WTC11 (cell line): ENCODE measurements around the gene UPF3A. TPM values are rescaled to one million over a fixed set of nuclear protein-coding genes. Genes with fewer than 3 reads are reported as not detected.

ENCODE experiments used
- ATAC-seq: fragments of 200-7000 bp; cut with Tn5 transposase; 2 replicates; pipeline ENCODE4 v1.10.0; 2021; ENCODE audit warnings: mild to moderate bottlenecking, moderate library complexity
- CTCF ChIA-PET: fragments of 300-600 bp; sonication (Branson Sonifier 250); formaldehyde crosslinking; loops from one replicate; lab custom pipeline; 2021; ENCODE audit warnings: antibody characterized with exemption; lab: Charles Lee
- POLR2A ChIA-PET: fragments of 350-600 bp; sonication (Branson Sonifier 250); formaldehyde crosslinking; loops from one replicate; lab custom pipeline; 2021; ENCODE audit warnings: antibody characterized with exemption; lab: Charles Lee
- DNase-seq: peaks from one replicate; pipeline ENCODE4 v3.0.0; 2021; ENCODE audit warnings: low spot score
- H3K27ac Mint-ChIP-seq: 2 replicates; pipeline ENCODE4 v1.8.0; 2021; ENCODE audit warnings: mixed read lengths
- H3K27me3 Mint-ChIP-seq: 2 replicates; pipeline ENCODE4 v1.8.0; 2021; ENCODE audit warnings: low read depth, mild to moderate bottlenecking, moderate library complexity, mixed read lengths
- H3K36me3 Mint-ChIP-seq: 2 replicates; pipeline ENCODE4 v1.8.0; 2021; ENCODE audit warnings: mixed read lengths
- H3K4me1 Mint-ChIP-seq: 2 replicates; pipeline ENCODE4 v1.8.0; 2022; ENCODE audit warnings: mixed read lengths
- H3K4me3 Mint-ChIP-seq: 2 replicates; pipeline ENCODE4 v1.8.0; 2021; ENCODE audit warnings: mild to moderate bottlenecking, moderate library complexity, mixed read lengths
- H3K9me3 Mint-ChIP-seq: 2 replicates; pipeline ENCODE4 v1.8.0; 2021; ENCODE audit warnings: mixed read lengths
- ATF2 ChIP-seq: sonication (generic); formaldehyde crosslinking; IDR thresholded peaks from 2 replicates; pipeline ENCODE4 v1.8.1; 2022; ENCODE audit warnings: low read depth, missing genetic modification reagents, borderline replicate concordance
- ATF3 ChIP-seq: sonication (generic); formaldehyde crosslinking; conservative IDR thresholded peaks from 2 replicates; pipeline ENCODE4 v1.8.1; 2022; ENCODE audit warnings: mild to moderate bottlenecking, missing genetic modification reagents
- CDX4 ChIP-seq: fragments of 250-450 bp; sonication (Bioruptor Pico); IDR thresholded peaks from 2 replicates; pipeline ENCODE4 v1.9.0; 2021; ENCODE audit warnings: moderate library complexity, mild to moderate bottlenecking, inconsistent platforms, borderline replicate concordance
- CTCF ChIP-seq: fragments of 200-600 bp; IDR thresholded peaks from 2 replicates; pipeline ENCODE4 v1.8.0; 2022; ENCODE audit warnings: antibody characterized with exemption
- ELF4 ChIP-seq: sonication (generic); formaldehyde crosslinking; IDR thresholded peaks from 2 replicates; pipeline ENCODE4 v1.8.1; 2022; ENCODE audit warnings: low read depth, mild to moderate bottlenecking, moderate library complexity, missing genetic modification reagents
- EMX1 ChIP-seq: fragments of 250-450 bp; sonication (Bioruptor Pico); IDR thresholded peaks from 2 replicates; pipeline ENCODE4 v1.8.0; 2021; ENCODE audit warnings: mild to moderate bottlenecking
- GRHL2 ChIP-seq: fragments of 250-450 bp; sonication (Bioruptor Pico); IDR thresholded peaks from 2 replicates; pipeline ENCODE4 v1.8.0; 2022; ENCODE audit warnings: mild to moderate bottlenecking, moderate library complexity; ENCODE audit not compliant: insufficient replicate concordance, severe bottlenecking
- GTF2I ChIP-seq: fragments of 250-450 bp; sonication (Bioruptor Pico); conservative IDR thresholded peaks from 2 replicates; pipeline ENCODE4 v1.4.0; 2021; ENCODE audit warnings: mild to moderate bottlenecking
- HMGA2 ChIP-seq: fragments of 250-450 bp; sonication (Bioruptor Pico); IDR thresholded peaks from 2 replicates; pipeline ENCODE4 v1.4.0; 2021; ENCODE audit warnings: mild to moderate bottlenecking, moderate library complexity
- IRF1 ChIP-seq: sonication (generic); formaldehyde crosslinking; IDR thresholded peaks from 2 replicates; pipeline ENCODE4 v1.8.0; 2023; ENCODE audit warnings: missing genetic modification reagents
- MXD4 ChIP-seq: fragments of 250-450 bp; sonication (Bioruptor Pico); IDR thresholded peaks from 2 replicates; pipeline ENCODE4 v1.8.0; 2021; ENCODE audit warnings: mild to moderate bottlenecking, moderate library complexity, borderline replicate concordance
- MYBL2 ChIP-seq: sonication (generic); formaldehyde crosslinking; IDR thresholded peaks from 2 replicates; pipeline ENCODE4 v1.8.1; 2023; ENCODE audit warnings: mild to moderate bottlenecking, moderate library complexity, missing genetic modification reagents
- NR1H2 ChIP-seq: sonication (generic); formaldehyde crosslinking; IDR thresholded peaks from 2 replicates; pipeline ENCODE4 v1.9.0; 2021; ENCODE audit warnings: mild to moderate bottlenecking, moderate library complexity, missing genetic modification reagents
- NR2C2 ChIP-seq: sonication (generic); formaldehyde crosslinking; IDR thresholded peaks from 2 replicates; pipeline ENCODE4 v1.8.0; 2022; ENCODE audit warnings: mild to moderate bottlenecking, missing genetic modification reagents
- PRRX2 ChIP-seq: fragments of 250-450 bp; sonication (Bioruptor Pico); IDR thresholded peaks from 2 replicates; pipeline ENCODE4 v1.8.0; 2021; ENCODE audit warnings: mild to moderate bottlenecking
- RELA ChIP-seq: sonication (generic); formaldehyde crosslinking; IDR thresholded peaks from 2 replicates; pipeline ENCODE4 v1.8.1; 2022; ENCODE audit warnings: missing genetic modification reagents, mild to moderate bottlenecking, borderline replicate concordance
- USF1 ChIP-seq: sonication (generic); formaldehyde crosslinking; IDR thresholded peaks from 2 replicates; pipeline ENCODE4 v1.8.0; 2022; ENCODE audit warnings: mild to moderate bottlenecking, missing genetic modification reagents
- USF2 ChIP-seq: sonication (generic); formaldehyde crosslinking; IDR thresholded peaks from 2 replicates; pipeline ENCODE4 v1.8.1; 2023; ENCODE audit warnings: mild to moderate bottlenecking, missing genetic modification reagents, moderate library complexity
- ZNF317 ChIP-seq: sonication (generic); formaldehyde crosslinking; IDR thresholded peaks from 2 replicates; pipeline ENCODE4 v1.8.1; 2023; ENCODE audit warnings: low read depth, mild to moderate bottlenecking, moderate library complexity, missing genetic modification reagents, borderline replicate concordance
- total RNA-seq: library from RNA; stranded (reverse); gene quantifications from 3 replicates; pipeline ENCODE4 v1.2.3, GENCODE V29; 2021

The UPF3A gene
- total RNA-seq, 1 experiment from 2014 or later, result 71.9 TPM

GRCh38 chr13:114296902-114297301, 15.5 kb downstream of the UPF3A start:
- no peaks in the 10 kb centered on the region for H3K9me3 Mint-ChIP-seq
- no peak for ATAC-seq
- no peak overlapping the region; the same call in 1 of the 2 replicates for H3K27ac Mint-ChIP-seq
- TF ChIP-seq ATF2 (CRISPR knock-in tag) (no peak), PRRX2 (CRISPR knock-in tag) (no peak), GRHL2 (CRISPR knock-in tag) (no peak), NR1H2 (CRISPR knock-in tag) (no peak)
- no peaks in the 10 kb centered on the region for H3K27me3 Mint-ChIP-seq
- no peak for DNase-seq
- H3K36me3 Mint-ChIP-seq, result peaks cover 61% of the 10 kb centered on the region
- no peaks in the 10 kb centered on the region for H3K4me1 Mint-ChIP-seq
- CTCF ChIA-PET, result interaction anchor here (0.6 kb wide), 1 partner anchor 111 kb away, joined by 3 read pairs; no protein-coding TSS in a partner anchor
- POLR2A ChIA-PET, result no interaction called here
- no peak overlapping the region for H3K4me3 Mint-ChIP-seq

- no peak overlapping the region for H3K27ac Mint-ChIP-seq
- POLR2A ChIA-PET, result no interaction called here
Observed at GRCh38 chr13:114298866-114299265, 17.5 kb downstream of the UPF3A start.

GRCh38 chr13:114299604-114300305, 18.4 kb downstream of the UPF3A start:
- Mint-ChIP-seq H3K27me3 (no peaks in the 10 kb centered on the region), H3K36me3 (peaks cover 62% of the 10 kb centered on the region), H3K4me1 (no peaks in the 10 kb centered on the region), H3K27ac (peak overlapping the region; percentile 18; the same call in 1 of the 2 replicates), H3K4me3 (no peak overlapping the region), H3K9me3 (no peaks in the 10 kb centered on the region)
- POLR2A ChIA-PET, result no interaction called here
- no peak for DNase-seq
- ATAC-seq, result no peak
- CTCF ChIA-PET, result no interaction called here
- no peak for TF ChIP-seq MXD4 (CRISPR knock-in tag)
- TF ChIP-seq CTCF, result no peak
- no peak for TF ChIP-seq IRF1 (CRISPR knock-in tag)
- peak; percentile 42; the same call in 1 of the 2 replicates for TF ChIP-seq HMGA2 (CRISPR knock-in tag)
- no peak for TF ChIP-seq NR2C2 (CRISPR knock-in tag)
- TF ChIP-seq MYBL2 (CRISPR knock-in tag), result no peak
- TF ChIP-seq USF1 (CRISPR knock-in tag), result no peak

More at GRCh38 chr13:114298866-114299265, 17.5 kb downstream of the UPF3A start:
- H3K36me3 Mint-ChIP-seq, result peaks cover 61% of the 10 kb centered on the region
- DNase-seq, result no peak
- H3K4me3 Mint-ChIP-seq, result no peak overlapping the region
- H3K9me3 Mint-ChIP-seq, result no peaks in the 10 kb centered on the region
- TF ChIP-seq GTF2I (no peak), ZNF317 (CRISPR knock-in tag) (peak; percentile 63)
- no peak for ATAC-seq
- H3K4me1 Mint-ChIP-seq, result no peaks in the 10 kb centered on the region
- H3K27me3 Mint-ChIP-seq, result no peaks in the 10 kb centered on the region
- CTCF ChIA-PET, result no interaction called here

GRCh38 chr13:114303700-114304327, 22.4 kb downstream of the UPF3A start:
- no peak overlapping the region for H3K27ac Mint-ChIP-seq
- H3K4me3 Mint-ChIP-seq, result no peak overlapping the region
- H3K36me3 Mint-ChIP-seq, result peaks cover 58% of the 10 kb centered on the region
- no peaks in the 10 kb centered on the region for H3K9me3 Mint-ChIP-seq
- ChIA-PET CTCF (no interaction called here), POLR2A (no interaction called here)
- no peaks in the 10 kb centered on the region for H3K27me3 Mint-ChIP-seq
- no peak for DNase-seq
- H3K4me1 Mint-ChIP-seq, result no peaks in the 10 kb centered on the region
- no peak for ATAC-seq
- TF ChIP-seq USF2 (CRISPR knock-in tag), result no peak
- TF ChIP-seq RELA (CRISPR knock-in tag), result no peak
- no peak for TF ChIP-seq CDX4 (CRISPR knock-in tag)
- no peak for TF ChIP-seq ATF3 (CRISPR knock-in tag)
- TF ChIP-seq ELF4 (CRISPR knock-in tag), result no peak
- no peak for TF ChIP-seq EMX1 (CRISPR knock-in tag)
